Bronchial epithelial cell (primary cell): ENCODE data around the gene FBLN2. TPM values are rescaled to one million over a fixed set of nuclear protein-coding genes. Genes with fewer than 3 reads are reported as not detected.

Source experiments
- DNase-seq: peaks from one replicate; pipeline ENCODE4 v3.0.0-alpha.2; 2010; ENCODE audit warnings: low read depth
- FAIRE-seq: peaks from 2 replicates; lab custom pipeline; 2011; peaks lifted over from hg19 to GRCh38; lab: Jason Lieb, UNC
- H3K27me3 ChIP-seq: 2 replicates; pipeline ENCODE4 v1.5.1; 2011; ENCODE audit warnings: low read length; ENCODE audit not compliant: control insufficient read depth, insufficient read depth
- H3K36me3 ChIP-seq: 2 replicates; pipeline ENCODE4 v1.5.1; 2011; ENCODE audit warnings: low read length; ENCODE audit not compliant: control insufficient read depth, insufficient read depth
- H3K4me3 ChIP-seq: 2 replicates; pipeline ENCODE4 v1.5.1; 2011; ENCODE audit warnings: mild to moderate bottlenecking, low read depth, low read length, control low read depth
- total RNA-seq: library from RNA; depleted of rRNA; stranded (reverse); fragments of >200 nt; gene quantifications from 2 replicates; pipeline ENCODE4 v1.2.1, GENCODE V29; 2014
- TF ChIP-seq, protein P1 (sequence below): IDR thresholded peaks from 2 replicates; pipeline ENCODE4 v1.5.1; 2011; ENCODE audit warnings: mild to moderate bottlenecking, moderate library complexity, low read length, control low read depth, inconsistent platforms; ENCODE audit not compliant: insufficient read depth, severe bottlenecking

The FBLN2 gene
- total RNA-seq, 1 donor from 2014 or later = 4.7 TPM

- Histone ChIP-seq H3K4me3 (no peak overlapping the region), H3K27me3 (peaks cover 3% of the 10 kb centered on the region), H3K36me3 (no peaks in the 10 kb centered on the region)
- TF ChIP-seq, protein P1, sequence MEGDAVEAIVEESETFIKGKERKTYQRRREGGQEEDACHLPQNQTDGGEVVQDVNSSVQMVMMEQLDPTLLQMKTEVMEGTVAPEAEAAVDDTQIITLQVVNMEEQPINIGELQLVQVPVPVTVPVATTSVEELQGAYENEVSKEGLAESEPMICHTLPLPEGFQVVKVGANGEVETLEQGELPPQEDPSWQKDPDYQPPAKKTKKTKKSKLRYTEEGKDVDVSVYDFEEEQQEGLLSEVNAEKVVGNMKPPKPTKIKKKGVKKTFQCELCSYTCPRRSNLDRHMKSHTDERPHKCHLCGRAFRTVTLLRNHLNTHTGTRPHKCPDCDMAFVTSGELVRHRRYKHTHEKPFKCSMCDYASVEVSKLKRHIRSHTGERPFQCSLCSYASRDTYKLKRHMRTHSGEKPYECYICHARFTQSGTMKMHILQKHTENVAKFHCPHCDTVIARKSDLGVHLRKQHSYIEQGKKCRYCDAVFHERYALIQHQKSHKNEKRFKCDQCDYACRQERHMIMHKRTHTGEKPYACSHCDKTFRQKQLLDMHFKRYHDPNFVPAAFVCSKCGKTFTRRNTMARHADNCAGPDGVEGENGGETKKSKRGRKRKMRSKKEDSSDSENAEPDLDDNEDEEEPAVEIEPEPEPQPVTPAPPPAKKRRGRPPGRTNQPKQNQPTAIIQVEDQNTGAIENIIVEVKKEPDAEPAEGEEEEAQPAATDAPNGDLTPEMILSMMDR = no peak
- no peak for DNase-seq
- FAIRE-seq = peak; percentile 18
These were observed 9.3 kb upstream of the FBLN2 start for GRCh38 chr3:13539671-13540070.

DNA sequence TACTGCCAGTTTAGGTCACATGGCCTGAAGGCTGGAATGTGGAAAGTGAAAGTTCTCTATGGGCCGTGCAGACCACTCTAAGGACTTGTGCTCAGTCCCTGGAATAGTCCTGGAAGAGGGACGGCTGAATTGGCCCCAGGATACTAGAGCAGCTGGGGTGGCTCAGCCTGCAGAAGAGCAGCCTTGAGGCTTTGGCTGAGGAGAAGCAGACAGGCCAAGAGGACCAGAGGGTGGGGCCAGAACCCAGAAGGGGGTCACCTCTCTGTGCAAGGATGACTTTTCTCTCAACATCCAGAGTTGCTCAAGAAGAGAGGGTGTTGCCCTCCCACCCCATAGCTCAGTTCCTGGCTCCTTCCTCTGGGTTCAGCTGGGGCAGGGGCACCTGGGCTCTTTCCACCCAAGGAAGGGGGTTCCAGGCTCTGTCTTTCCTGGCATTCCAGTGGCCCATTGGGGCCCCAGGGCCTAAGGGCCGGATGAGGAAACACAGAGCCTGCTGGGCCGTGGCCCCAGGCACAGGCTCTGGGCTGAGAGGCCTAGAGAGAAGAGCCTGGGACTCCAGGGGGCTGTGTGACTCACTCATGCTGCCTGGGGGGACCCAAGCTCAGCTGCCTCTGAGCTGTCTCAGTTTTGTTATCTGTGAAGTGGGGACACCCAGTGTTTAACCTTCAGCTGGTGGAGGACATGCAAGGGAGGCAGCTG, 8.5 kb upstream of the FBLN2 start:
- DNase-seq (no peak), FAIRE-seq (no peak)
- TF ChIP-seq, protein P1 = no peak
- Histone ChIP-seq H3K27me3 (no peaks in the 10 kb centered on the region), H3K4me3 (no peak overlapping the region), H3K36me3 (no peaks in the 10 kb centered on the region)

DNA sequence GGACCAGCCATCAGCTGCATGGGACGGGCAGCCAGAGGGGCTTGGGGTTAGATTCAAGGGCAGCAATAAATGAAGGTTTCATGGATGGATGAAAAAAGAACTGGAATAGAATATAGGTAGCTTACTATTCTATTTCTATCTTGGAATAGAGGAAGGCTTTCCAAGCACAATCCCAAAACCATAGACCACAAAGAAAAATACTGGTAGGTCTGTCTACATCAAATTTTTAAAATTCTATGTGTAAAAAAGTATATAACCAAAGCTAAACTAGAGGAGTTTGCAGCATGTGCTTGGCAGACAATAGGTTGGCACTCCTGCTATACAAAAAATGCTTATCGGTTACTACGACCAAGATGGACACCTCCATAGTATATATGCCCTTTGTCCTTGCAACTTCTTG, 7.2 kb upstream of the FBLN2 start:
- no peak overlapping the region for H3K4me3 ChIP-seq
- no peaks in the 10 kb centered on the region for H3K36me3 ChIP-seq
- no peaks in the 10 kb centered on the region for H3K27me3 ChIP-seq
- TF ChIP-seq, protein P1 = no peak
- no peak for DNase-seq
- FAIRE-seq = no peak

GRCh38 chr3:13542142-13542541, 6.8 kb upstream of the FBLN2 start:
- TF ChIP-seq, protein P1 = no peak
- H3K36me3 ChIP-seq = no peaks in the 10 kb centered on the region
- no peak overlapping the region for H3K4me3 ChIP-seq
- no peaks in the 10 kb centered on the region for H3K27me3 ChIP-seq
- no peak for FAIRE-seq
- no peak for DNase-seq

DNA sequence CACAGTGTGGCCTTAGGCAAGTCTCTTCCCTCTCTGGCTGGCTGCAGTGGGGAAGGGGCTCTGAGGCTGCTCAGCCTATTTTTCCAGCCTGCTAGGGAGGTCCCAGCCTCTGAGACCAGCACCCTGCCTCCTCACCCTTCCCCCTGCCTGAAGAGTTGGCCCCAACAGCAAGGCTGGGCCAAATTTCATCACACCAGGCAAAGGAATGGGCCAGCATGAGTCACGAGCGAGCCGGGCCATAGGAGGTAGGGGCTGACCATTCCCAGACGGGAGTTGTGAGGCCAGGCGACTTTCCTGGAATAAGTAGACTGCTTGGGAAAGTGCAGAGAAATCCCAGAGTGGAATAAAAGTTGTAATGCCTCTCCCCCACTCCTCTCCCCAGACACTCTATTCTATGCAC, 5.7 kb upstream of the FBLN2 start:
- Histone ChIP-seq H3K36me3 (no peaks in the 10 kb centered on the region), H3K27me3 (no peaks in the 10 kb centered on the region), H3K4me3 (no peak overlapping the region)
- FAIRE-seq (no peak), DNase-seq (peak; percentile 41)
- TF ChIP-seq, protein P1 = no peak
